Measurements from ENCODE around the gene DRC7.

- no peak for TF ChIP-seq CTCF (IDR thresholded peaks at IDR 0.05)
- TF ChIP-seq POLR2A (IDR thresholded peaks at IDR 0.05), result no peak
- TF ChIP-seq POLR2AphosphoS5 (IDR thresholded peaks at IDR 0.05; ENCODE audit: insufficient read depth in 1 of 2, low read depth in 1 of 2), result no peak
Observed at GRCh38 chr16:57706717-57707116, 12.1 kb downstream of the DRC7 start.
